Large intestine (tissue), 1 donor: ENCODE data around the gene ORM2. TPM values are rescaled to one million over a fixed set of nuclear protein-coding genes. Genes with fewer than 3 reads are reported as not detected.

Experiments used
- polyA plus RNA-seq: library from polyadenylated mRNA; unstranded; fragments of 120-200 nt; gene quantifications from one replicate; pipeline ENCODE4 v1.2.1, GENCODE V29; 2013

ORM2 gene
- polyA plus RNA-seq, 1 donor, result not detected

Other genes starting within 250 kb of the ORM2 start
- 136 TPM for gene KIF12, start 230.6 kb upstream of the ORM2 start, polyA plus RNA-seq
- gene COL27A1, start 174.3 kb upstream of the ORM2 start, polyA plus RNA-seq, result 117 TPM
- 0.09 TPM for gene ORM1, start 6.8 kb upstream of the ORM2 start, polyA plus RNA-seq
- gene AKNA, start 58.1 kb downstream of the ORM2 start, polyA plus RNA-seq, result 12.0 TPM
- gene WHRN, start 175.6 kb downstream of the ORM2 start, polyA plus RNA-seq, result 10.2 TPM